Fibroblast of lung (primary cell): ENCODE data around the gene APOC4. TPM values are rescaled to one million over a fixed set of nuclear protein-coding genes. Genes with fewer than 3 reads are reported as not detected.

Experiments used
- DNase-seq, 2 donors: peaks; one replicate each; pipeline versions ENCODE4 v3.0.0 to v3.0.0-alpha.2; 2010; ENCODE audit warnings: low read depth in 2 of 2
- H2AFZ ChIP-seq: 2 replicates; pipeline ENCODE4 v1.5.1; 2012; ENCODE audit warnings: low read length, control low read depth, inconsistent platforms
- H3K27ac ChIP-seq: 2 replicates; pipeline ENCODE4 v1.5.1; 2011; ENCODE audit warnings: low read length, control low read depth; ENCODE audit not compliant: insufficient read depth
- H3K27me3 ChIP-seq: 2 replicates; pipeline ENCODE4 v1.5.1; 2011; ENCODE audit warnings: mild to moderate bottlenecking, low read length; ENCODE audit not compliant: control insufficient read depth, insufficient read depth
- H3K36me3 ChIP-seq: 2 replicates; pipeline ENCODE4 v1.5.1; 2011; ENCODE audit warnings: low read length; ENCODE audit not compliant: control insufficient read depth, insufficient read depth
- H3K4me1 ChIP-seq: 2 replicates; pipeline ENCODE4 v1.5.1; 2011; ENCODE audit warnings: low read length; ENCODE audit not compliant: control insufficient read depth, insufficient read depth; ENCODE audit errors: extremely low read depth
- H3K4me2 ChIP-seq: 2 replicates; pipeline ENCODE4 v1.5.1; 2011; ENCODE audit warnings: low read length, control low read depth; ENCODE audit not compliant: insufficient read depth; ENCODE audit errors: extremely low read depth
- H3K4me3 ChIP-seq, 4 experiments: fragments of 200-600 bp in 1 of 4; sonication (generic) in 1 of 4; replicated peaks in 1 of 4; 2 replicates each; pipeline ENCODE4 v1.5.1; 2011 to 2016; ENCODE audit warnings: low read length in 4 of 4, low read depth in 3 of 4, mild to moderate bottlenecking in 3 of 4, control low read depth in 2 of 4, inconsistent platforms in 1 of 4, mixed read lengths in 1 of 4; ENCODE audit not compliant: insufficient read depth in 1 of 4; ENCODE audit errors: control extremely low read depth in 1 of 4
- H3K79me2 ChIP-seq: 2 replicates; pipeline ENCODE4 v1.5.1; 2012; ENCODE audit warnings: mild to moderate bottlenecking, low read length, inconsistent platforms; ENCODE audit not compliant: control insufficient read depth, insufficient read depth
- H3K9ac ChIP-seq: 2 replicates; pipeline ENCODE4 v1.5.1; 2011; ENCODE audit warnings: mild to moderate bottlenecking, low read length, control low read depth; ENCODE audit not compliant: insufficient read depth
- H3K9me3 ChIP-seq: 2 replicates; pipeline ENCODE4 v1.5.1; 2012; ENCODE audit warnings: low read depth, low read length; ENCODE audit not compliant: control insufficient read depth, insufficient read depth
- H4K20me1 ChIP-seq: 2 replicates; pipeline ENCODE4 v1.5.1; 2011; ENCODE audit warnings: low read length; ENCODE audit not compliant: control insufficient read depth, insufficient read depth; ENCODE audit errors: extremely low read depth
- EZH2 ChIP-seq: IDR thresholded peaks from 2 replicates; pipeline ENCODE4 v1.5.1; 2012; ENCODE audit warnings: low read length, control low read depth, mild to moderate bottlenecking; ENCODE audit errors: missing control alignments
- polyA plus RNA-seq, 2 donors: library from polyadenylated mRNA; depleted of rRNA in 1 of 2; stranded (reverse) in 1 of 2; unstranded in 1 of 2; fragments of >200 nt; gene quantifications; 2 replicates each; pipeline ENCODE4 v1.2.1, GENCODE V29; 2011 to 2012; ENCODE audit warnings: missing spikeins in 1 of 2
- total RNA-seq: library from RNA; depleted of rRNA; stranded (reverse); fragments of >200 nt; gene quantifications from 2 replicates; pipeline ENCODE4 v1.2.1, GENCODE V29; 2014
- TF ChIP-seq, protein P1 (sequence below), 2 donors: IDR thresholded peaks in 1 of 2; conservative IDR thresholded peaks in 1 of 2; 1 replicate in 1 of 2; 2 replicates in 1 of 2; pipeline ENCODE4 v1.5.1; 2011 to 2012; ENCODE audit warnings: low read length in 2 of 2, control low read depth in 1 of 2, inconsistent platforms in 1 of 2, low read depth in 1 of 2, mild to moderate bottlenecking in 1 of 2

The APOC4 gene
- total and polyA plus RNA-seq, 2 donors (not counting 1 experiment from before 2014, with no cell fraction given): not detected

DNA sequence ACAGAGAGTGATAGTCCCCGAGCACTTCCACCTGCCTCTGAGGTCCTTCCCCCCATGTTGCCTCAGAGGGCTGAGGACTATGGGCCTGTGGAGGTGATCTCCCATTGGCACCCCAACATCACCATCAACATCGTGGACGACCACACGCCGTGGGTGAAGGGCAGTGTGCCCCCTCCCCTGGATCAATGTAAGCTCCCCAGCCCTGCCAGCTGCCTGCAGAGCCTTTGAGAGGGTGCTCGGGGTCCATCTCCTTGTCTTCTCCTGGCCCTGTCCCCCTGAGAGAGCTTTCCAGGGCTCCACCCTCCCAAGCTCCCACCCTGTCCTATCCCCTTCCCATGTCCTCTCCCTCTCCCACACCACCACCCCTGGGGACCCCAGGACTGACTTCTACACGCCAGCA is 44.4 kb downstream of the APOC4 start:
- TF ChIP-seq, protein P1, sequence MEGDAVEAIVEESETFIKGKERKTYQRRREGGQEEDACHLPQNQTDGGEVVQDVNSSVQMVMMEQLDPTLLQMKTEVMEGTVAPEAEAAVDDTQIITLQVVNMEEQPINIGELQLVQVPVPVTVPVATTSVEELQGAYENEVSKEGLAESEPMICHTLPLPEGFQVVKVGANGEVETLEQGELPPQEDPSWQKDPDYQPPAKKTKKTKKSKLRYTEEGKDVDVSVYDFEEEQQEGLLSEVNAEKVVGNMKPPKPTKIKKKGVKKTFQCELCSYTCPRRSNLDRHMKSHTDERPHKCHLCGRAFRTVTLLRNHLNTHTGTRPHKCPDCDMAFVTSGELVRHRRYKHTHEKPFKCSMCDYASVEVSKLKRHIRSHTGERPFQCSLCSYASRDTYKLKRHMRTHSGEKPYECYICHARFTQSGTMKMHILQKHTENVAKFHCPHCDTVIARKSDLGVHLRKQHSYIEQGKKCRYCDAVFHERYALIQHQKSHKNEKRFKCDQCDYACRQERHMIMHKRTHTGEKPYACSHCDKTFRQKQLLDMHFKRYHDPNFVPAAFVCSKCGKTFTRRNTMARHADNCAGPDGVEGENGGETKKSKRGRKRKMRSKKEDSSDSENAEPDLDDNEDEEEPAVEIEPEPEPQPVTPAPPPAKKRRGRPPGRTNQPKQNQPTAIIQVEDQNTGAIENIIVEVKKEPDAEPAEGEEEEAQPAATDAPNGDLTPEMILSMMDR (conservative IDR thresholded peaks at IDR 0.05 in 1 of 2, IDR thresholded peaks at IDR 0.05 in 1 of 2; ENCODE audit: low read depth in 1 of 2, low read length in 2 of 2): no peak
- no peak for TF ChIP-seq EZH2
- Histone ChIP-seq H3K4me1 (no peaks in the 10 kb centered on the region), H3K9me3 (no peaks in the 10 kb centered on the region), H3K79me2 (no peaks in the 10 kb centered on the region), H4K20me1 (no peaks in the 10 kb centered on the region), H2AFZ (no peak overlapping the region), H3K27ac (no peak overlapping the region), H3K4me2 (no peak overlapping the region), H3K27me3 (no peaks in the 10 kb centered on the region), H3K36me3 (peaks cover 15% of the 10 kb centered on the region), H3K4me3 (no peak overlapping the region), H3K9ac (no peak overlapping the region)
- no peak for DNase-seq

DNA sequence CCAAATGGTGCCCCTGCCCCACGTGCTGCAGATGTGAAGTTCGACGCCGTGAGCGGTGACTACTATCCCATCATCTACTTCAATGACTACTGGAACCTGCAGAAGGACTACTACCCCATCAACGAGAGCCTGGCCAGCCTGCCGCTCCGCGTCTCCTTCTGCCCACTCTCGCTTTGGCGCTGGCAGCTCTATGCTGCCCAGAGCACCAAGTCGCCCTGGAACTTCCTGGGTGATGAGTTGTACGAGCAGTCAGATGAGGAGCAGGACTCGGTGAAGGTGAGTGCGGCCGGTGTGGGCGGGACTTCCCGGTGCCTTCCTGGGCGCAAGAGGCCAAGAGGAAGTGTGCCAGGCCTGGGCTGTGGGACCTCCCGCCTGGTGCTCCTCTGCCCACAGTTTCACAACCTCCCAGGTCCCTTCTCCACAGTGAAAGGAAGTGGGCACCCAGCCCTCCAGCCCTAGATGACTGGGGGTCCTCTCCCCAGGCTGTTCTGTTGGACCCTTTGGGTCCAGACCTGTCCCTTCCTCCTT is 45.2 kb downstream of the APOC4 start:
- no peaks in the 10 kb centered on the region for H3K27me3 ChIP-seq
- no peak overlapping the region for H3K9ac ChIP-seq
- no peaks in the 10 kb centered on the region for H3K79me2 ChIP-seq
- no peak overlapping the region for H3K4me2 ChIP-seq
- DNase-seq: no peak
- no peak overlapping the region for H3K4me3 ChIP-seq
- no peak overlapping the region for H3K27ac ChIP-seq
- H3K9me3 ChIP-seq: no peaks in the 10 kb centered on the region
- no peak overlapping the region for H2AFZ ChIP-seq
- no peaks in the 10 kb centered on the region for H3K4me1 ChIP-seq
- peaks cover 20% of the 10 kb centered on the region for H3K36me3 ChIP-seq
- no peak for TF ChIP-seq EZH2
- TF ChIP-seq, protein P1 (conservative IDR thresholded peaks at IDR 0.05 in 1 of 2, IDR thresholded peaks at IDR 0.05 in 1 of 2; ENCODE audit: low read depth in 1 of 2, low read length in 2 of 2): no peak
- H4K20me1 ChIP-seq: no peaks in the 10 kb centered on the region

DNA sequence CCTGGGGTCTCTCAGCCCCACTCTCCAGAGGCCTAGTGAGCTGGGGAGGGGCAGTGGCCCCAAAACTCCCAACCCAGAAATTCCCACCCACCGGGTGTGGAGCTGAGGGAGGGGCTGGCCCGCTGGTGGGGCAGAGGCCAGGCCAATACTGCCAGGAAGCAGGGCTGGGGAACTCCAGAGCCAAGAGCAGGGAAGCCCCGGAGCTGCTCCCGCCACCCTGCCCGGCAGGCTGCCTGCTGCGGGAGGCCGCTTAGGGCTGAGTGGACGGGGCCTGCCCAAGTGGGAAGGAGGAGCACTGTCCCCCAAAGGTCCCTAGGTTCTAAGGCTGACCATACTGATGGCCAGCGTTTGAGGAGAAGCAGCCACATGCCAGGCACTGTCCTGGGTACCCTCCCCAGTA is 46.2 kb downstream of the APOC4 start:
- no peak overlapping the region for H3K4me3 ChIP-seq
- no peak overlapping the region for H3K9ac ChIP-seq
- H3K4me1 ChIP-seq: no peaks in the 10 kb centered on the region
- H3K79me2 ChIP-seq: no peaks in the 10 kb centered on the region
- H3K27ac ChIP-seq: no peak overlapping the region
- DNase-seq: no peak
- H2AFZ ChIP-seq: no peak overlapping the region
- peaks cover 22% of the 10 kb centered on the region for H3K36me3 ChIP-seq
- H3K9me3 ChIP-seq: no peaks in the 10 kb centered on the region
- TF ChIP-seq, protein P1 (conservative IDR thresholded peaks at IDR 0.05 in 1 of 2, IDR thresholded peaks at IDR 0.05 in 1 of 2; ENCODE audit: low read depth in 1 of 2, low read length in 2 of 2): no peak
- no peak for TF ChIP-seq EZH2
- H3K27me3 ChIP-seq: no peaks in the 10 kb centered on the region
- no peaks in the 10 kb centered on the region for H4K20me1 ChIP-seq
- no peak overlapping the region for H3K4me2 ChIP-seq
